Limb (tissue), 2 donors: ENCODE results near the gene ATP1A2.

Source experiments
- DNase-seq, 2 donors: peaks; one replicate each; pipeline ENCODE4 v3.0.0-alpha.2; 2016; ENCODE audit errors: extremely low spot score in 2 of 2

The ATP1A2 gene

GRCh38 chr1:160115545-160116282 is at the start of gene ATP1A2:
ATP1A2 (plus strand) TSS chr1:160115759; CDS start chr1:160115862, 103 bp downstream.
- peak; percentile 21 to 64 for DNase-seq

GRCh38 chr1:160066829-160067745 is 48.5 kb upstream of the ATP1A2 start:
- DNase-seq = no peak

GRCh38 chr1:160068225-160068624 is 47.3 kb upstream of the ATP1A2 start:
- no peak for DNase-seq

GRCh38 chr1:160069460-160070231 is 45.9 kb upstream of the ATP1A2 start, which contains the start of gene KCNJ10:
KCNJ10 (minus strand) TSS chr1:160070160; CDS start chr1:160042532, 27,628 bp downstream.
- no peak for DNase-seq

- DNase-seq = peak; percentile 84 to 89
Observed at GRCh38 chr1:160070243-160071163, 45.1 kb upstream of the ATP1A2 start.

- no peak for DNase-seq
Observed at GRCh38 chr1:160071289-160071688, 44.3 kb upstream of the ATP1A2 start.

GRCh38 chr1:160074865-160075264 is 40.7 kb upstream of the ATP1A2 start:
- DNase-seq = no peak

- no peak for DNase-seq
Observed at GRCh38 chr1:160075836-160076235, 39.7 kb upstream of the ATP1A2 start.

GRCh38 chr1:160076295-160076694 is 39.3 kb upstream of the ATP1A2 start:
- no peak for DNase-seq

- no peak for DNase-seq
Observed at GRCh38 chr1:160077486-160077885, 38.1 kb upstream of the ATP1A2 start.

GRCh38 chr1:160078512-160079195 is 36.9 kb upstream of the ATP1A2 start:
- peak in 1 of 2 donors; percentile 49 for DNase-seq

- DNase-seq = no peak
Observed at GRCh38 chr1:160079448-160079847, 36.1 kb upstream of the ATP1A2 start.

- no peak for DNase-seq
Observed at GRCh38 chr1:160080381-160081100, 35.0 kb upstream of the ATP1A2 start.

GRCh38 chr1:160081261-160081936 is 34.2 kb upstream of the ATP1A2 start, which contains the start of gene KCNJ9:
KCNJ9 (plus strand) TSS chr1:160081538; CDS start chr1:160084031, 2,493 bp downstream.
- peak in 1 of 2 donors; percentile 64 for DNase-seq

- no peak for DNase-seq
Observed at GRCh38 chr1:160082487-160082886, 33.1 kb upstream of the ATP1A2 start.

GRCh38 chr1:160082926-160083325 is 32.6 kb upstream of the ATP1A2 start:
- no peak for DNase-seq

- peak in 1 of 2 donors; percentile 80 for DNase-seq
Observed at GRCh38 chr1:160083968-160084770, 31.4 kb upstream of the ATP1A2 start.
